Upper lobe of right lung (tissue), 1 donor: ENCODE measurements around the gene DDX17. TPM values are rescaled to one million over a fixed set of nuclear protein-coding genes. Genes with fewer than 3 reads are reported as not detected.

ENCODE experiments used
- ATAC-seq: fragments of 200-7000 bp; cut with Tn5 transposase; one replicate; pipeline ENCODE4 v1.9.1; 2020; ENCODE audit warnings: mild to moderate bottlenecking, moderate library complexity
- DNase-seq: peaks from one replicate; pipeline ENCODE4 v3.0.0-alpha.2; 2020
- H3K27ac ChIP-seq: fragments of 200-600 bp; one replicate; pipeline ENCODE4 v1.8.0; 2022
- H3K27me3 ChIP-seq: fragments of 200-600 bp; one replicate; pipeline ENCODE4 v1.8.0; 2022; ENCODE audit warnings: mild to moderate bottlenecking
- H3K36me3 ChIP-seq: fragments of 200-600 bp; one replicate; pipeline ENCODE4 v1.8.0; 2022
- H3K4me1 ChIP-seq: fragments of 200-600 bp; one replicate; pipeline ENCODE4 v1.8.0; 2022
- H3K4me3 ChIP-seq: fragments of 200-600 bp; one replicate; pipeline ENCODE4 v1.8.0; 2022; ENCODE audit warnings: mild to moderate bottlenecking
- H3K9me3 ChIP-seq: fragments of 200-600 bp; one replicate; pipeline ENCODE4 v1.8.0; 2022
- intact Hi-C: fragments of 100-400 bp; cut with DNase I; formaldehyde crosslinking; loops from one replicate; pipeline ENCODE4 v1.11.0; 2022
- total RNA-seq: library from RNA; stranded (reverse); fragmentation: NEBNext Ultra II Directional; extraction: Animal tissue kit (Norgen Biotek cat#: 25700); gene quantifications from one replicate; pipeline ENCODE4 v1.2.1, GENCODE V29; 2021
- TF ChIP-seq, protein P1 (sequence below): fragments of 200-600 bp; IDR thresholded peaks from one replicate; pipeline ENCODE4 v1.8.0; 2022; ENCODE audit warnings: antibody characterized with exemption
- donor health status: DM: no; HTN: yes; CAD: no; lungs with severe emphysema.

Gene DDX17
- total RNA-seq, 1 donor from 2014 or later = 480 TPM

DNA sequence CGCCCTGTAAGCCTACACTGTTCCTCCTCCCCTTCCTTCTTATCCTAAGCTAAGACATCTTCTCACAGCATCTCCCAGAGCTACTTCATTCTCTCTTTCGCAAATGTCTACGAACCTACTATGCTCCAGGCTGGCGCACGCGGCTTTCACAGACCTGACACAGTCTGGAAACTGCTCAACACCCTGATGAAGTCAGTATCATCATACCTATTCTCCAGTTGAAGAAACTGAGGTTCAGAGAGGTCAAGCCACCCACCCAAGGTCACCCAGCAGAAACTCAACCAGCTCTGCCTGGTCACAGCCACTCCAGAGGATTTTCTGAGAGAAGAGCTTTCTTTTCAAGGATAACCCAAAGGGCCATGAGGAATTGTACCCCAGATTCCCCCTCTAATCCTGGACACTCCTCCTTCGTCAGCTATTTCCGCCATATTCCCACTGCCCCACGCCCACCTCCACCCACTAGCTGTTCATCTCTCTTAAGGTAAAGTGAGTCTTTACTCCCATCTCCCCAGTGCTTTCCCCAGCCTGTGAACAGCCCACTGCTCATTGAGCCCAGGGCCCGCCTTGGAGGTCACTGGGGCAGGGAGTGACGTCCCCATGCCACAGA, 52.9 kb downstream of the DDX17 start:
- TF ChIP-seq, protein P1, sequence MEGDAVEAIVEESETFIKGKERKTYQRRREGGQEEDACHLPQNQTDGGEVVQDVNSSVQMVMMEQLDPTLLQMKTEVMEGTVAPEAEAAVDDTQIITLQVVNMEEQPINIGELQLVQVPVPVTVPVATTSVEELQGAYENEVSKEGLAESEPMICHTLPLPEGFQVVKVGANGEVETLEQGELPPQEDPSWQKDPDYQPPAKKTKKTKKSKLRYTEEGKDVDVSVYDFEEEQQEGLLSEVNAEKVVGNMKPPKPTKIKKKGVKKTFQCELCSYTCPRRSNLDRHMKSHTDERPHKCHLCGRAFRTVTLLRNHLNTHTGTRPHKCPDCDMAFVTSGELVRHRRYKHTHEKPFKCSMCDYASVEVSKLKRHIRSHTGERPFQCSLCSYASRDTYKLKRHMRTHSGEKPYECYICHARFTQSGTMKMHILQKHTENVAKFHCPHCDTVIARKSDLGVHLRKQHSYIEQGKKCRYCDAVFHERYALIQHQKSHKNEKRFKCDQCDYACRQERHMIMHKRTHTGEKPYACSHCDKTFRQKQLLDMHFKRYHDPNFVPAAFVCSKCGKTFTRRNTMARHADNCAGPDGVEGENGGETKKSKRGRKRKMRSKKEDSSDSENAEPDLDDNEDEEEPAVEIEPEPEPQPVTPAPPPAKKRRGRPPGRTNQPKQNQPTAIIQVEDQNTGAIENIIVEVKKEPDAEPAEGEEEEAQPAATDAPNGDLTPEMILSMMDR = no peak
- Histone ChIP-seq H3K36me3 (no peaks in the 10 kb centered on the region), H3K4me3 (no peak overlapping the region), H3K9me3 (no peaks in the 10 kb centered on the region), H3K4me1 (no peaks in the 10 kb centered on the region), H3K27me3 (peaks cover 71% of the 10 kb centered on the region), H3K27ac (no peak overlapping the region)
- DNase-seq (no peak), ATAC-seq (no peak)
- intact Hi-C loops = no loop called here

DNA sequence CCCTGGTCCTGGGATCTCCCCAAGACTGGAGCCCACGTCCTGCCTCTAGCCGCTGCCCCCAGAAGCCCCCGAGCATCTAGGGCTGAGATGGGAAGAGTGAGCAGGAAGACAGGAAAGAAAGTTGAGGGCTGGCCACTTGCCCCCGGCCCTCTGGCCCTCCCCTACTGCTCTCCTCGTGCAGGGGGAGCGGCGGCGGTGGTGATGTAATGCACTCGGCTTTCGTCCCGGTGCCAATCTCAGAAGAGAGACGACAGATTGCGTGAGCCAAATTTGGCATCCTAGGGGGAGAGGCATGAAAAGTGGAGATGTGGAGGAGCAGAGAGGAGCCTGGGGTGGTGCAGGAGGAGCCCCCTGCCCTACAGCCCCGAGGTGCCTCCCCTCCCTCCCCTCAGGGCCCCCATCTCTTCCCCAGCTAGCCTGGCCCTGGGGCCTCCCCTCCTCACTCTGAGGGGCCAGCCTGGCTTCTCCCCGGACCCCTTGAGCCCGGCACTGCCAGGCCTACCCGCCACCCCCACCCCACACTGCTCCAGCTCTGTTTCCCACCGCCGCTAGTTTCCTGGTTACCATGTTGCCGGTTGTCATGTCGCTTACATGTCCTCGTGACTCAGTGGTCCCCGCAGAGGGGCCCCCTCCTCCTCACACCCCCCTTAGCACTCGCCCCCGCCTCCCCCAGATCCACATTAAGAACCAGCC, 53.6 kb downstream of the DDX17 start:
- ATAC-seq (peak; percentile 13), DNase-seq (no peak)
- no peak overlapping the region for H3K4me3 ChIP-seq
- TF ChIP-seq, protein P1 = no peak
- peaks cover 68% of the 10 kb centered on the region for H3K27me3 ChIP-seq
- no peaks in the 10 kb centered on the region for H3K9me3 ChIP-seq
- intact Hi-C loops = no loop called here
- H3K36me3 ChIP-seq = no peaks in the 10 kb centered on the region
- no peaks in the 10 kb centered on the region for H3K4me1 ChIP-seq
- no peak overlapping the region for H3K27ac ChIP-seq

DNA sequence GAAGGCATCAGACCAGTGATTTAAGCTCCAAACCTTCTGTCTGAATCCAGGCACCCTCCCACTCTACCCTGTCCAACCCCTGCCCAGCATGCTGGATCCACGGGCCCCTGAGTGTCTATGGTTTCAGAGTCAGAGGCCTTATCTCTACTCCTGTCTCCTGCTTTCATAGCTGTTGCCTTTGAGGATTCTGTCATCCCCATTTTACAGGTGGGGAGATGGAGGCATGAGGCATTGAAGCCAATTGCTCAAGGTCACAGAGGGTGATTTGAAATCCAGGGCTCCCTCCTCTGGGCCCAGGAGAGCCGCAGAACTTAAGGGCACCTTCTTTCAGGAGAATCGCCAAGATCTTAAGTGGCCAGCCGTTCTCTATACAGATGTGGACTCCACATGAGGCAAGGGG, 54.2 kb downstream of the DDX17 start:
- Histone ChIP-seq H3K4me3 (no peak overlapping the region), H3K36me3 (no peaks in the 10 kb centered on the region), H3K27ac (no peak overlapping the region), H3K9me3 (no peaks in the 10 kb centered on the region), H3K27me3 (peaks cover 63% of the 10 kb centered on the region), H3K4me1 (no peaks in the 10 kb centered on the region)
- intact Hi-C loops = no loop called here
- DNase-seq = no peak
- TF ChIP-seq, protein P1 = no peak
- ATAC-seq = no peak

DNA sequence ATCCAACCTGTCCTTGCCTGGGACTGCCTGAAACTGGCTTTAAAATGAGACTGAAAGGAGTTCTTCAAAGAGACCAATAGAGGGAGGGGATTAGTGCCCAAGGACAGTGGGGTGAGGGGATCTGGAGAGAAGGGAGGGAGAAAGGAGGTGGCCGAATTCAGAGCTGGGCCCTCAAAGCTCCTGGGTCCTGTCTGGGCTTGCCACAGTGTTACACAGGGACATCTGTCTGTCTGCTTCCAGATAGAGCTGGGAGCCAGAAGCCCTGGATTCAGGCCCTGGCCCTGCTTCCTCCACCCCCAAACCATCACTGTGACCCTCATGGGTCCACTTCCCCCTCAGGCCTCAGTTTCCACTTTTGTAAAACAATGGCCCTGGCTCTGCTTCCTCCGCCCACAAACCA, 54.7 kb downstream of the DDX17 start:
- Histone ChIP-seq H3K27ac (no peak overlapping the region), H3K4me3 (no peak overlapping the region), H3K9me3 (no peaks in the 10 kb centered on the region), H3K27me3 (peaks cover 60% of the 10 kb centered on the region), H3K4me1 (no peaks in the 10 kb centered on the region), H3K36me3 (no peaks in the 10 kb centered on the region)
- TF ChIP-seq, protein P1 = no peak
- intact Hi-C loops = no loop called here
- DNase-seq = no peak
- no peak for ATAC-seq

DNA sequence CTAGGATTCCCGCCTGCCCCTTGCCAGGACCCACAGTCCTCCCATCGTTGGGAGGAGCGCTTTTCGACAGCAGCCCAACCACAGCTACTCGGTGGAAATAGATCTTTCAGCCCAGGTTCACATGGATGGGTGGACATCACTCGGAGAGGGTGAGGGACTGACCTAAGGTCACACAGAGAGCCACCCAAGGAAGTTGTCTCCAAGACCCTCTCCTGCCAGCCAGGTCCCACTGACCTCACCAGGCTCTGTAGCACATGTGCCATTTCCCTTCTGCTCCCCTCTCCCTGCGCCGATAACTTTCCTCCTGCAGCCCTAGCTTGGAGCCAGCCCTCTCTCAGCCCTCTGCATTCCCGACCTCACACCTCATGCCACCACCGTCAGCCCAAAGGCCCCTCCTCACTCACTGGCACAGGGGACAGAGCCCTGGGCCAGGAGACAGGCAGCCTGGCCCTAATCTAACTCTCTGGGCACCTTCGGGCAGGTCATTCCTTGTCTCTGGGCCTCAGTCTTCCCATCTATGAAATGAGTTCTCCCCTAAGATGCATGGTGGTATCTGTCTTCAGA, 55.8 kb downstream of the DDX17 start:
- TF ChIP-seq, protein P1 = no peak
- ATAC-seq (no peak), DNase-seq (no peak)
- Histone ChIP-seq H3K9me3 (no peaks in the 10 kb centered on the region), H3K4me3 (no peak overlapping the region), H3K36me3 (no peaks in the 10 kb centered on the region), H3K4me1 (no peaks in the 10 kb centered on the region), H3K27me3 (peaks cover 60% of the 10 kb centered on the region), H3K27ac (no peak overlapping the region)
- intact Hi-C loops = no loop called here
